Stimulated activated CD4-positive, alpha-beta T cell treated with anti-CD3 and anti-CD28 coated beads, Interleukin-15, amount 100 ng/mL, for 48 hours (primary cell): ENCODE measurements around the gene CABLES2.

ENCODE experiments used
- DNase-seq, 2 donors: peaks; one replicate each; pipeline ENCODE4 v3.0.0-alpha.2; 2020; ENCODE audit warnings: low read depth in 2 of 2

The CABLES2 gene

DNA sequence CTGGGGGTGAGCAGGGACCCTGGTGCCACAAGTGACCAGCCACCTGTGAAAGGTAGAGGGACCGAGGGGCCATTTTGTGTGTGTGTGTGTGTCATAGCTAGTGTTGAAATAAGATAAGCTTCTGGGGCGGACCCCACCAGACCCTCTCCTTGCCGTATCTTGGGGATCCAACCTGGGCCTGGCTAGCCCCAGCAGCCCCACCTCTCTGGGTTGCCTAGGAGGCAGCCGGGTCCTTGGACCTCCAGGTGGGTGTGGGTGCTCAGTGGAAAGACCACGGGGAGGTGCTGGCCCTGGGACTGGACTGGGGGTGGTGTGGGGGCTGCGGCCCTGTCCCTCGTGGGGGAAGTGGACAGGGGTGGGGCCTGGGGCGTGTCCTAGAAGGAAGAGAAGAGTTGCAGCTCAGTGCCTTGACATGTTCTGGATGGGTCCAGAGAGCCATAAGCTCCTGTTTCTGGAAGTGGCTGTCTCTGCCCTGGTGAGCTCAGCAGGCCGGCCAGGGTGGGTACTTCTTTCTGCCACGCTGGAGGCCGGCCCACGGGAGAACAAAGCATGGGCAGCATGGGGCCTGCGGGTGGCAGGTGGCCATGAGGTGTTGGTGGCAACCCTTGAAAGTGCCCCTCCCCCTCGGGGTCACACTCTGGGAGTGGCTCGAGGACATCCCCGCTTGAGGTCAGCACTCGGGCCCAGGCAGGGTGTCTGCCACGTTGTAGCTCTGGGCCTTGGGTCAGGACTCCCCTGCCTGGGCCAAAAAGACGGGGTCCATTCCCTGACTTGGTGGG lies 11.8 kb upstream of the CABLES2 start:
- no peak for DNase-seq

- no peak for DNase-seq
Measured at GRCh38 chr20:62417981-62418708, 11.1 kb upstream of the CABLES2 start.

GRCh38 chr20:62416651-62417637 lies 9.9 kb upstream of the CABLES2 start:
- no peak for DNase-seq

DNA sequence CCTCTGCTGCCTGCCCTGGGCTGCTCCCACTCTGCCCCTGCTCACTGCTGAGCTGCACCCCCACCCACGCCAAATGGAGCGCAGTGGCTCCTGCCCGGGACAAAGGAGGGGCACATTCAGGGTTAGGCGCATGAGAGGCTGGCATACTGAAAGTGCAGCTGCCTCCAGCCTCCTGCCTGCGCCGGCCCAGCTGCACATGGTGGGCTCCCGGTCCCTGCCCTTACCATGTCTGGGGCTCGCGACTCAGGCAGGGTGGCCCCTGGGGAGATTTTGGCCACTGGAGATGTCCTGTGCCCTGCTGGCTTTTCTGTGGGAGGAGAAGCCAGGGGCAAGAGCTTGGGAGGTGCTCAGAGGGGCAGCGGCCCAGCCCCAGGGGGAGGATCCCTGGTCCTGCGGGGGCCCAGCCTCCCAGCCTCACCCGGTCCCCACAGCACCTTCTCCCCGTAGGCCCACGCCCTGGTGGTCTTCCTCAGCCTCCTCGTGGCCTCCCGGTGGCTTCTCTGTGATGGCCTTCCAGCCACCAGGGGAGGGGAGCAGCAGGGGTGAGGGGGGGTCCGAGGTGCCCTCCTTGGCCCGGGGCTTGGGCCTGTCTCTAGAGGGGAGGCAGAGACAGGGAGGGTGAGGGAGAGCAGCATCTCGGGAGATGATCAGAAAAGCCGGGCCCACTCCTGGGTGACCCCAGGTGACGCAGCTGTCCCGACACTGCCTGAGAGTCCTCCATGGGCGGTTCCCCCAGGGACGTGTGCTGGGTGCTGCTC lies 8.4 kb upstream of the CABLES2 start:
- no peak for DNase-seq

DNA sequence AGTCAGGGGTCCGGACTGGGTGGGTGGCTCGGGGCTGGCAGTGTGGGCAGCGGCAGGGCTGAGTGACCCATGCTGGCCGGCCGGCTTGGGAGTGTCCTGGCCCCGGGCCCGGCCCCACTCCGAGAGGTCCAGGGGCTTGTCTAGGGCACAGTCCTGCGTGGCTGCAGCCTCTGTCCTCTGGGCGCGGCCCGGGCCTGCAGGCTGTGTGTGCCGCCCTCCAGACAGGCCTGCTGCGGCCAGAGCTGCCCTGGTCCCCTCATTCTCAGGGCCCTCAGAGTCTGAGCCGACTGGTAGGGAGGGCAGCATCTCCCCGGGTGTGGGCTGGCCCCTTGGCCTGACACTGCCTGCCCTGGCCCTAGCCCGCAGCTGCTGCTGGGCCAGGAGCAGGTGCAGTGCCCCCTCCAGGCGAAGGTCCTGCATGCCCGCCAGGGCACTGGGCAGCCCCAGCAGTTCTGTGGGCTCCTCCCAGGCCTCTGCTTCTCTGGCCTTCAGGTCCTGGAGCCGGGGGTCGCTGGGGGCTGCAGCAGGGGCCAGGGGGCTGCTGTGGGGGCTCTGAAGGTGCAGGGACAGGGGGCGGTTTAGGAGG lies 6.9 kb upstream of the CABLES2 start:
- no peak for DNase-seq

GRCh38 chr20:62413025-62413570 lies 6.0 kb upstream of the CABLES2 start:
- DNase-seq: no peak

- no peak for DNase-seq
Measured at GRCh38 chr20:62412194-62413024, 5.3 kb upstream of the CABLES2 start.

- DNase-seq: no peak
Measured at GRCh38 chr20:62411479-62412193, 4.6 kb upstream of the CABLES2 start.

GRCh38 chr20:62410746-62411478 lies 3.8 kb upstream of the CABLES2 start:
- DNase-seq: no peak

DNA sequence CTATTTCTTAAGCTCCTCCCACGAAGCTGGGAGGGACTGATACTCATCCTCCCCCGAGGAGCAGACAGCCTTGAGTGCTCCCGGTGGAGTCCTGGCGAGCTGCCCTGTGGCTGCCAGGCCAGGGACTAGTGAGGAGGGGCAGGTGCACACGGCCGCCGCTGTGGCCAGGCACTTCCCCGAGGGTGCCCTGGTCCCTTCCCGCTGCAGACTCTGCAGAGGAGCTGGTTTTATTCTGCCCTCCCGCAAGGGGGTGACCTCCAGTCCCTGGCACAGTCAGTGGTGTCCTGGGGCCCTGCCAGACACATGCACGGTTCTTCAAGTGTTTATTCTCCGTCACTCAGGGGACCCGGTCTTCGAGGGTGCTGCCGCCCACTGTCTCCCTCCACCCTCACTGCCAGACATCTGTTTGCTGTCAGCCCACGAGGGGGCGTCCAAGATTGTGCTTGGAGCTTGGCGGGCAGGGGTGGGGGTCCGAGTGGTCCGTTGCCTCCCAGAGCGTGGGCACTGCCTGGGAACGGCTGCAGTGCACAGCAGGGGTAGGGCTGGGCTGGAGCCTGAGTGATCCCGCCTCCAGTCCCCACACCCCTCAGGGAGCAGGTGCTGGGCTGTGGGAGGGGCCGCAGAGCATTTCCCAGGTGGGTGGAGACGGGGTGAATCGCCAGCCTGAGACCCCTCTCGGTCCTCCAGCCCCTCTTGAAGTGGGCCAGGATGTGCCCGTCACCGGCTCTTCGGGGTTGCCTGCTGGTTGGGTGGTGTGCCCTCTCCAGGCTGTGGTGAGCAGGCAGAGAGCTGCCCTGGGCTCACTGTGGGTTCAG lies 3.1 kb upstream of the CABLES2 start:
- no peak for DNase-seq

DNA sequence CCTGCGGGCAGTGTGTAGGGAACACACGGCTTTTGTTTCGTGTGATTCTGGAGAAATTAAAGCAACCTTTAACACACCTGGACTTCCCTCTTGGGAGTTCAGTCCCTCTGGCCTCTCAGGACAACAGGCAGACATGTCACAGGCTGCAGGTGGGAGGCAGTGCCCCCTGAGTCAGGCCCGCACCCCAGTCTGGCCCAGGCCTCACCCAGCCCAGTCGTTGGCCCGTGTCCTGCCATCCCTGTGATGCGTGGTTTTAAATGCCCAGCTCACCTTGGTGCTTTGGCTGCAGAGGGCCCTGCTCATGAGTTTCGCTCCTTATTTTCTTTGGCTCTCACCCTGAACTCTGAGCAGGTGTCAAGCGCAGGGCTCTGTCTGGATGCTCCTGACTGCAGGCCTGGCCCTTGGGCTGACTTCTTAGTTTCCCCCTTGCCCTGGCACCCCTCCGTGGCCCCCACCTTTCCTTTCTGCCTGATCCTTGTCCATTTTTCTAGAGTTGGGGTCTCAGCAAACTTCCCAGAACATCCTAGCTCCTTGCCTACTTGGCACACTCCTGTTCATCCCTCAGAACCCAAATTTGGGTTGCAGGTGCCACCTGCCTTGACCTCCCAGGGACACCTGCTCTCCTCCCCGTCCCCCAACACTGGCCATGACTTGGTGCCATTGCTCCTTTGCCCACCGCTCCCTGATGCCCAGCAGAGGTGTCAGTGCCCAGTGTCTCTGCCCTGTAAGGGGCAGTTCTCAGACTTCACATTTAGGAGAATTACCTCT lies 2.2 kb upstream of the CABLES2 start:
- DNase-seq: no peak

DNA sequence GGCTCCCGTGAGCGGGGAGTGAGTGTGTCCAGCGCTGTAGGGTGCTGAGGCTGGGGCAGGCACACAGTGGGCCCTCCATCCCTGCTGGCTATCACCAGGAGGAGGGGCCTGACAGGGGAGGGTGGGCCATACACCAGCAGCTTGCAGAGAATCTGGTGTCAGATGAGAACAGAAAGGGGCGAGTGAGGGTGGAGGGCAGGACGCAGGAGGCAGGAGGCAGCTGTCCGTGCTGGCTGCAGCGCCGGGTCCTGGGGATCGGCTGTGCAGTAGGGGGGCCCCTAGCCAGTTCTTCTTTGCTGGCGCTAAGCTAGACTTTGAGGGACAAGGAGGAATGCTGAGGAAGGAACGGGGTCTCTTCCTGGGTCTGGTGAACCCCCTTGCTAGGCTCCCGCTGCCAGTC lies 1.6 kb upstream of the CABLES2 start:
- DNase-seq: no peak

DNA sequence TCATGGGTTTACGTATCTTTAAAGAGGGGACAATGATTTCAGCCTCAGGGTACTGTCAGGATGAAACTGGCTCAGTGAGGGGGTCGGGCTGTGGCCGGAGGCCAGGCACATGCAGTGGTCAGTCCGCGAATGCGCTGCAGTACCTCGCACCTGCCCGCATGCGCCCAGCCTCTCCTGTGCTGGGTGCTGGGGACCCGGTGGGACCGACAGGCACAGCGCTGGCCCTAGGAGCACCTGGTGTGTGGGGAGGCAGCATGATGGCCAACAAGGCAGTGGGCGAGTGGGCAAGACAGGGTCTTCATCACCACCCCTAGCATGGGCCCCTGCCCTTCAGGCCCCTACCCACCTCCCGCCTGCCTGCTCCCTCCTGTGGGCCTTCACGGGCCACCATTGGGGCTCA lies 970 bp upstream of the CABLES2 start:
- DNase-seq: no peak

DNA sequence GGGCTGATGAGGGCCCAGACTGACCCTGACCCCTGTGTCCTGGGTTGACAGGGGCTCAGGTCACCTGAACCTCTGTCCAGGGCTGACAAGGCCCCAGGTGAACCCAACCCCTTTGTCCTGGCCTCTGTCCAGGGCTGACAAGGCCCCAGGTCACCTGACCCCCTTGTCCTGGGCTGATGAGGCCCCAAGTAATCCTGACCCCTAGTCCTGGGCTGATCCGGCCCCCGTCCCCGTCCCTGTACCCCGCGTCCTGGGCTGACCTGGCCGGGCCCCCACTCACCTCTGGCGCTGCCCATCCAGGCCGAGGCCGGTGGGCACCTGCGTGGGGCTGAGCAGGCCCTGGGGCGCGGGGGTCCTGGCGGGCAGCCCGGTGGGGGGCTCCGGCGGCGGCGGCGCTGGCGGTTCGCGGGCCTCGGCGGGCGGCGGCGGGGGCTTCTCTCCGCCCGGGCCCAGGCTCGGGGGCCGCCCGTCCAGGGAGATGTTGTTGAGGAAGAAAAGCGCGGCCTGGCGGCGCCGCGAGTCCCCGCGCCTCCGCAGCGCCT lies 379 bp downstream of the CABLES2 start:
- DNase-seq: no peak

GRCh38 chr20:62405981-62406513 lies 1.0 kb downstream of the CABLES2 start:
- no peak for DNase-seq
